Nephron (organoid): ENCODE measurements around the gene GALNT3.

Experiments used
- H3K27ac Mint-ChIP-seq, 3 experiments: 2 replicates each; pipeline ENCODE4 v1.8.0; 2020; ENCODE audit warnings: mixed read lengths in 3 of 3, mild to moderate bottlenecking in 2 of 3, moderate library complexity in 1 of 3
- H3K27me3 Mint-ChIP-seq: 2 replicates; pipeline ENCODE4 v1.8.0; 2021; ENCODE audit warnings: low read depth, mild to moderate bottlenecking, moderate library complexity, mixed read lengths
- H3K36me3 Mint-ChIP-seq: 2 replicates; pipeline ENCODE4 v1.8.0; 2020; ENCODE audit warnings: low read depth, mixed read lengths
- H3K4me1 Mint-ChIP-seq: 2 replicates; pipeline ENCODE4 v1.8.0; 2020; ENCODE audit warnings: mixed read lengths
- H3K4me3 Mint-ChIP-seq, 3 experiments: 2 replicates each; pipeline ENCODE4 v1.8.0; 2020; ENCODE audit warnings: mild to moderate bottlenecking in 3 of 3, mixed read lengths in 3 of 3, moderate library complexity in 2 of 3
- H3K9me3 Mint-ChIP-seq: 2 replicates; pipeline ENCODE4 v1.8.0; 2020; ENCODE audit warnings: mixed read lengths
- TF ChIP-seq, protein P1 (sequence below), 3 experiments: fragments of 200-600 bp; sonication (generic); IDR thresholded peaks; one replicate each; pipeline ENCODE4 v1.5.0; 2021; ENCODE audit warnings: antibody characterized with exemption in 3 of 3; ENCODE audit not compliant: unreplicated experiment in 3 of 3

Gene GALNT3

DNA sequence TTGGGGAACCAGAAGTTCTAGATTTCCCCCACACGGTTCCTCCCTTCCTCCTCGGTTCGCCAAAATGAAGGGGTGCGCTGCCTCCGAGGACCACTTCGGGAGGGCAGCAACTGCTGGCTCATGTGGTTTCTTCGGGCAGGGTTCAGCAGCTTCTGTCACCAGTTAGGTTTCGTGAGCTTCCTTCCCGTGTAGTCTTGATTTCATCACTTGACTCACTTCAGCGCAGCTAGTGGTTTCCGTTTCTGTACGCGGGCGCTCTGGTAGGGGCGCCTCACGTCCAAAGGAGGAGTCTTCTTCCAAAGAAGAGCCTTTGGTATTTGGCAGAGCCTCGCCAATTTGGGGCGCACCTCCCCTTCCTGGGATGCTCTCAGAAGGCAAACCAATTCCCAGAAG, 485 bp upstream of the GALNT3 start:
- Mint-ChIP-seq H3K4me1 (peaks cover 16% of the 10 kb centered on the region), H3K27ac (no peak overlapping the region), H3K4me3 (peak overlapping the region; percentile 82 to 86 (median 82)), H3K27me3 (peaks cover 66% of the 10 kb centered on the region), H3K36me3 (no peaks in the 10 kb centered on the region), H3K9me3 (no peaks in the 10 kb centered on the region)
- TF ChIP-seq, protein P1, sequence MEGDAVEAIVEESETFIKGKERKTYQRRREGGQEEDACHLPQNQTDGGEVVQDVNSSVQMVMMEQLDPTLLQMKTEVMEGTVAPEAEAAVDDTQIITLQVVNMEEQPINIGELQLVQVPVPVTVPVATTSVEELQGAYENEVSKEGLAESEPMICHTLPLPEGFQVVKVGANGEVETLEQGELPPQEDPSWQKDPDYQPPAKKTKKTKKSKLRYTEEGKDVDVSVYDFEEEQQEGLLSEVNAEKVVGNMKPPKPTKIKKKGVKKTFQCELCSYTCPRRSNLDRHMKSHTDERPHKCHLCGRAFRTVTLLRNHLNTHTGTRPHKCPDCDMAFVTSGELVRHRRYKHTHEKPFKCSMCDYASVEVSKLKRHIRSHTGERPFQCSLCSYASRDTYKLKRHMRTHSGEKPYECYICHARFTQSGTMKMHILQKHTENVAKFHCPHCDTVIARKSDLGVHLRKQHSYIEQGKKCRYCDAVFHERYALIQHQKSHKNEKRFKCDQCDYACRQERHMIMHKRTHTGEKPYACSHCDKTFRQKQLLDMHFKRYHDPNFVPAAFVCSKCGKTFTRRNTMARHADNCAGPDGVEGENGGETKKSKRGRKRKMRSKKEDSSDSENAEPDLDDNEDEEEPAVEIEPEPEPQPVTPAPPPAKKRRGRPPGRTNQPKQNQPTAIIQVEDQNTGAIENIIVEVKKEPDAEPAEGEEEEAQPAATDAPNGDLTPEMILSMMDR (IDR thresholded peaks at IDR 0.05; ENCODE audit: unreplicated experiment in 3 of 3), result no peak

DNA sequence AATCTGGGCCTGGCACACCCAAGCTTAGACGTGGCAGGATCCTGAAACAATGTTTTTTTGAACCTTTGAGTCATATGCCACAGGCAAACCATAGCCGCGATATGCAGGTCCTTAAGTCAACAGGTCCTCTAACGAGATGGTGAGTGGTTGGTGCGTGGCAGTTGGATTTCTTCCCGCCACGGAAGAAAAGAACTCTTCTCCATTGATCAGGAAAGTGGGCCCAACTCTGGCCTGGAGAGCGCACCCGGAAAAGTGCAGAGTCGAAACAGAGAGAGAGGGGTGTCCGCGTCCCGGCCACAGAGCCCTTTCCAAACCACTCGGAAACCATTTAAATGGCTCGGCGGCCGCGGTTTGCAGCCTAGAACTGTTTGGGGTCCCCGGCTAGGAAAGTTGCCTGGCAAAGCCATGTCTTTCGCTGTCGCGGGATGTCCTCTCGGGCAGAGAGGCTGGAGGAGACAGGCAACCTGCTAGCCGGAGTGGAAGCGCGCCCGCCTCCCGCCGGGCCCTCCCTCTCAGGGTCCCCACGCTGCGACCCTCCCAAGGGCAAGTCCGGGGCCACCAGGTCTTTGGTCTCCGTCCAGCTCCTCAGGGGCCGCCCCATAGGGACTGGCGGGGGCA, 777 bp downstream of the GALNT3 start:
- H3K27me3 Mint-ChIP-seq, result peaks cover 66% of the 10 kb centered on the region
- H3K4me1 Mint-ChIP-seq, result peaks cover 16% of the 10 kb centered on the region
- TF ChIP-seq, protein P1 (IDR thresholded peaks at IDR 0.05; ENCODE audit: unreplicated experiment in 3 of 3), result no peak
- H3K27ac Mint-ChIP-seq, result peak overlapping the region in 1 of 3 experiments; percentile 23
- no peaks in the 10 kb centered on the region for H3K9me3 Mint-ChIP-seq
- peak overlapping the region; percentile 88 to 89 (median 89) for H3K4me3 Mint-ChIP-seq
- no peaks in the 10 kb centered on the region for H3K36me3 Mint-ChIP-seq

GRCh38 chr2:165792104-165792454, 2.0 kb downstream of the GALNT3 start:
- Mint-ChIP-seq H3K27me3 (peaks cover 59% of the 10 kb centered on the region), H3K4me1 (peaks cover 16% of the 10 kb centered on the region), H3K27ac (no peak overlapping the region), H3K9me3 (no peaks in the 10 kb centered on the region), H3K36me3 (no peaks in the 10 kb centered on the region), H3K4me3 (peak overlapping the region; percentile 38 to 67 (median 66))
- TF ChIP-seq, protein P1 (IDR thresholded peaks at IDR 0.05; ENCODE audit: unreplicated experiment in 3 of 3), result no peak

GRCh38 chr2:165791421-165792103, 2.5 kb downstream of the GALNT3 start:
- Mint-ChIP-seq H3K27me3 (peaks cover 55% of the 10 kb centered on the region), H3K9me3 (no peaks in the 10 kb centered on the region), H3K27ac (no peak overlapping the region), H3K4me1 (peaks cover 16% of the 10 kb centered on the region), H3K36me3 (no peaks in the 10 kb centered on the region), H3K4me3 (peak overlapping the region; percentile 24 to 62 (median 39))
- TF ChIP-seq, protein P1 (IDR thresholded peaks at IDR 0.05; ENCODE audit: unreplicated experiment in 3 of 3), result no peak

DNA sequence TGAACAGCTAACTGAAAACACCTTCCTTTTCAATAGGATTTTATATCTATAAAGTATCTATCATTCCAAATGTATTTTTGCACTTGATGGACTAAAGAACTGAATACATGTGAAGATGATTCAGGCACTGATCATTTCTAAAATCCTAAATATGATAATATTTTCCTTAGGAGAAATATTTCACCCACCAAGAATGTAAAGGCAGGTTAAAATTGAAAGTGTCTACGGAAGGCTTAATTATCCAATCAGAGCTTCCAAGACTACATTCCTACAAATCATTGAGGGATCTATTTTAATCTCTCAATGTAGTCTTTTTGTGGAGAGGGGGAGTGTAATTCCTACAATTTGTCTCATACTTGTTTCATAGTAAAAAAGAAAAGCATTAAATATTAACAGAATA, 3.6 kb downstream of the GALNT3 start:
- Mint-ChIP-seq H3K4me1 (peaks cover 16% of the 10 kb centered on the region), H3K27me3 (peaks cover 46% of the 10 kb centered on the region), H3K4me3 (no peak overlapping the region), H3K36me3 (no peaks in the 10 kb centered on the region), H3K9me3 (no peaks in the 10 kb centered on the region), H3K27ac (no peak overlapping the region)
- TF ChIP-seq, protein P1 (IDR thresholded peaks at IDR 0.05; ENCODE audit: unreplicated experiment in 3 of 3), result no peak

DNA sequence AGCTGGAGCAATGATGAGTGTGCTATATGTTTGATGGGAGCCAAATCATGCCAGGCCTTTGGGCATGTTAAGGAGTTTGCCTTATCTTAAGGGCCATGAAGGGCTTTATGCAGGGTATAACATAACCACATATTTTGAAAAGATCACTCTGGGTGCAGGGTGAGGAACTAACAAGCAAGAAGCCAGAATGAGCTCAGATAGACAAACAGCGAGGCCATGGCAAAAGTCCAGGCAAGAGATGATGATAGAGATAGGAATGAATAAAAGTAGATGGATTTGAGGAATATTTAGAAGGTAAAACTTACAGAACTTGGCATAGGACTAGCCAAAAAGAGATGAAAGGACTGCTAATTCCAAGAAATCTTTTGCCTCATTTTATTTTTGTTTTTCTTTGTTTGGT, 6.7 kb downstream of the GALNT3 start:
- H3K27ac Mint-ChIP-seq, result no peak overlapping the region
- H3K9me3 Mint-ChIP-seq, result no peaks in the 10 kb centered on the region
- H3K4me3 Mint-ChIP-seq, result no peak overlapping the region
- H3K36me3 Mint-ChIP-seq, result no peaks in the 10 kb centered on the region
- TF ChIP-seq, protein P1 (IDR thresholded peaks at IDR 0.05; ENCODE audit: unreplicated experiment in 3 of 3), result no peak
- H3K4me1 Mint-ChIP-seq, result peaks cover 4% of the 10 kb centered on the region
- peaks cover 16% of the 10 kb centered on the region for H3K27me3 Mint-ChIP-seq
